Measurements from ENCODE around the gene PRKG1.

PRKG1 gene

DNA sequence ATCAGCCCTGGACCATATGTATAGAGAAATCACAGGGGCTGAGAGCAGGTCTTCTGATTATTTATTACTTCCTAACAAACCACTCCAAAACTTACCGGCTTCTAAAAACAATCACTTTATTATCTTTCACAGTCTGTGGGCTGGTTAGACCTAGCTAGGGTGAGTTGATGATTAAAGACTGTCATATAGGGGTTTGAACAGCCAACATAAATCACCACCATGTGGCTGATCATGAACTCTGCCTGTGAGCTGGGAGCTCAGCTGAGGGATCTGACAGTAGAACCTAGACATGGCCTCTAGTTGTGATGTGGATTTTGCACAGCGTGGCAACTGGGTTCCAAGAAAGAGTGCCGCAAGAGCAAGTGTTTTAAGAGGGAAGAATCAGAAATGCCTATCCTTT is 319.8 kb downstream of the PRKG1 start:
- no peaks in the 10 kb centered on the region for H3K9me3 ChIP-seq (ENCODE audit: insufficient read depth, low read length)
- no peak overlapping the region for H3K27ac ChIP-seq (ENCODE audit: low read length)
- no peaks in the 10 kb centered on the region for H3K4me1 ChIP-seq (ENCODE audit: low read length)
- H2AFZ ChIP-seq (ENCODE audit: low read depth, low read length): no peak overlapping the region
- no peaks in the 10 kb centered on the region for H3K36me3 ChIP-seq (replicated peaks; ENCODE audit: low read depth, low read length)
- H3K9ac ChIP-seq (ENCODE audit: low read length): no peak overlapping the region
- TF ChIP-seq, protein P1, sequence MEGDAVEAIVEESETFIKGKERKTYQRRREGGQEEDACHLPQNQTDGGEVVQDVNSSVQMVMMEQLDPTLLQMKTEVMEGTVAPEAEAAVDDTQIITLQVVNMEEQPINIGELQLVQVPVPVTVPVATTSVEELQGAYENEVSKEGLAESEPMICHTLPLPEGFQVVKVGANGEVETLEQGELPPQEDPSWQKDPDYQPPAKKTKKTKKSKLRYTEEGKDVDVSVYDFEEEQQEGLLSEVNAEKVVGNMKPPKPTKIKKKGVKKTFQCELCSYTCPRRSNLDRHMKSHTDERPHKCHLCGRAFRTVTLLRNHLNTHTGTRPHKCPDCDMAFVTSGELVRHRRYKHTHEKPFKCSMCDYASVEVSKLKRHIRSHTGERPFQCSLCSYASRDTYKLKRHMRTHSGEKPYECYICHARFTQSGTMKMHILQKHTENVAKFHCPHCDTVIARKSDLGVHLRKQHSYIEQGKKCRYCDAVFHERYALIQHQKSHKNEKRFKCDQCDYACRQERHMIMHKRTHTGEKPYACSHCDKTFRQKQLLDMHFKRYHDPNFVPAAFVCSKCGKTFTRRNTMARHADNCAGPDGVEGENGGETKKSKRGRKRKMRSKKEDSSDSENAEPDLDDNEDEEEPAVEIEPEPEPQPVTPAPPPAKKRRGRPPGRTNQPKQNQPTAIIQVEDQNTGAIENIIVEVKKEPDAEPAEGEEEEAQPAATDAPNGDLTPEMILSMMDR (IDR thresholded peaks at IDR 0.05; ENCODE audit: low read depth, low read length): no peak
- TF ChIP-seq EZH2phosphoT487 (IDR thresholded peaks at IDR 0.05; ENCODE audit: low read depth): no peak
- no peaks in the 10 kb centered on the region for H3K27me3 ChIP-seq (ENCODE audit: low read depth, low read length)
- no peak overlapping the region for H3K4me2 ChIP-seq (ENCODE audit: low read length)
- H3K79me2 ChIP-seq (ENCODE audit: low read length): no peaks in the 10 kb centered on the region
- H3K4me3 ChIP-seq (ENCODE audit: low read length): no peak overlapping the region
- H4K20me1 ChIP-seq (ENCODE audit: insufficient read depth, low read length): no peaks in the 10 kb centered on the region

DNA sequence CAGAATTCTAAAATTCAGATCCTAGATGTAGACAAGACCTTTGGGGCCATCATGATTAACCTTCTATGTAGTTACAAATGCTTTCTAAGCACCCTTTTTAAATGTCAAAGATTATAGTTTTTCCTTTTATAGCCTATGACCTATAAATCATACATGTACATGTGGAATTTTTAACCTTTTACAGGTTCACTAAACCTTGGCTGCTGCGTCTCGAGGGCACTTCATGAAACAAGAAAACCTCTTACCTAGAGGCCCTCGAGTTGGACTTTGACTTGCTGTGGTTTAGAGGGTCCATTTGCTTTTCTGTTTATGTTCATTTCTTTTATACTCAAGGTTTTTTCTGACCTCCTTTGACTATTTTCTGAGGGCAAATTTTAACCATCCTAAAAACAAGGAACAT is 323.0 kb downstream of the PRKG1 start:
- H3K4me3 ChIP-seq (ENCODE audit: low read length): no peak overlapping the region
- H3K27me3 ChIP-seq (ENCODE audit: low read depth, low read length): no peaks in the 10 kb centered on the region
- H3K4me1 ChIP-seq (ENCODE audit: low read length): no peaks in the 10 kb centered on the region
- no peak overlapping the region for H3K4me2 ChIP-seq (ENCODE audit: low read length)
- H3K79me2 ChIP-seq (ENCODE audit: low read length): no peaks in the 10 kb centered on the region
- H3K9ac ChIP-seq (ENCODE audit: low read length): no peak overlapping the region
- no peak overlapping the region for H2AFZ ChIP-seq (ENCODE audit: low read depth, low read length)
- no peaks in the 10 kb centered on the region for H4K20me1 ChIP-seq (ENCODE audit: insufficient read depth, low read length)
- no peaks in the 10 kb centered on the region for H3K9me3 ChIP-seq (ENCODE audit: insufficient read depth, low read length)
- no peak overlapping the region for H3K27ac ChIP-seq (ENCODE audit: low read length)
- no peaks in the 10 kb centered on the region for H3K36me3 ChIP-seq (replicated peaks; ENCODE audit: low read depth, low read length)
- TF ChIP-seq, protein P1 (IDR thresholded peaks at IDR 0.05; ENCODE audit: low read depth, low read length): no peak
- TF ChIP-seq EZH2phosphoT487 (IDR thresholded peaks at IDR 0.05; ENCODE audit: low read depth): no peak

DNA sequence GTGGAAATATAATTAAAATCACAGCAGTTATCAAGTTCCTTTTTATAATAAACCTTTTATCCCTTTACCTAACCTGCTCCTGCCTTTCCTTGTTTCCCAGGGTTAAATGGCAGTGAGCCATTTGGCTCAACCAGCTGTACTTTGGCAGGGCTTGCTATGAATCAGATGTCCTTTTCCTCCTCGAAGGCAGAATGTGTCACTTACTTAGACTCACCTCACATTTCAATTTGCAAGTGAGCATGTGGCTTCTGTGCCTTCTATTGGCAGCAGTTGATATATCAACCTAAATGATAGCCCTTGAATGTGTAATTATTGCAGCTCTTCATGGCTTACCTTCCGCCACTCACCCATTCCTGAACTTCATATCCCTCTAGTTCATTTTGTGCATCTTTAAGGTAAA is 323.4 kb downstream of the PRKG1 start:
- no peak overlapping the region for H3K27ac ChIP-seq (ENCODE audit: low read length)
- no peaks in the 10 kb centered on the region for H3K36me3 ChIP-seq (replicated peaks; ENCODE audit: low read depth, low read length)
- H3K27me3 ChIP-seq (ENCODE audit: low read depth, low read length): no peaks in the 10 kb centered on the region
- H3K9me3 ChIP-seq (ENCODE audit: insufficient read depth, low read length): no peaks in the 10 kb centered on the region
- H4K20me1 ChIP-seq (ENCODE audit: insufficient read depth, low read length): no peaks in the 10 kb centered on the region
- no peaks in the 10 kb centered on the region for H3K4me1 ChIP-seq (ENCODE audit: low read length)
- TF ChIP-seq EZH2phosphoT487 (IDR thresholded peaks at IDR 0.05; ENCODE audit: low read depth): no peak
- TF ChIP-seq, protein P1 (IDR thresholded peaks at IDR 0.05; ENCODE audit: low read depth, low read length): no peak
- H3K79me2 ChIP-seq (ENCODE audit: low read length): no peaks in the 10 kb centered on the region
- no peak overlapping the region for H3K9ac ChIP-seq (ENCODE audit: low read length)
- no peak overlapping the region for H3K4me3 ChIP-seq (ENCODE audit: low read length)
- no peak overlapping the region for H2AFZ ChIP-seq (ENCODE audit: low read depth, low read length)
- H3K4me2 ChIP-seq (ENCODE audit: low read length): no peak overlapping the region

DNA sequence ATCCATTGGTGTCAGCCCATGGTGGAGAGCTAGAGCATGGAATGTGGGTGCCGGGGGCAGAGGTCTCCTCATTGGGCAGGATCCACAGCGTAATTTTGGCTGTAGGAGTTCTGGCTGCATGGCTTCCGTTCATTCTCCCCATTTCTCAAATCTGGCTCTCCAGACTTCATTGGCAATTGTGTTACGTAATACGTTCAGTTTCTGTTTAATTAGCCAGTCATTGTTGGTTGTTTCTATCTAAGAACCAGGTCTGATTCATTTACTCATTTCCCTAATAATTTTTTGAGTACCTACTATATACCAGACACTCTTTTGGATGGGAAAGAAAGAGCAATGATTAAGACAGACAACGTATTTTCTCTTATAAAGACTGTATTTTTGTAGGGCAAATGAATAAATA is 325.6 kb downstream of the PRKG1 start:
- Histone ChIP-seq H3K27me3 (ENCODE audit: low read depth, low read length) (no peaks in the 10 kb centered on the region), H3K9ac (ENCODE audit: low read length) (no peak overlapping the region), H3K9me3 (ENCODE audit: insufficient read depth, low read length) (no peaks in the 10 kb centered on the region), H3K79me2 (ENCODE audit: low read length) (no peaks in the 10 kb centered on the region), H2AFZ (ENCODE audit: low read depth, low read length) (no peak overlapping the region), H3K4me2 (ENCODE audit: low read length) (no peak overlapping the region), H3K27ac (ENCODE audit: low read length) (no peak overlapping the region), H4K20me1 (ENCODE audit: insufficient read depth, low read length) (no peaks in the 10 kb centered on the region), H3K36me3 (replicated peaks; ENCODE audit: low read depth, low read length) (no peaks in the 10 kb centered on the region), H3K4me1 (ENCODE audit: low read length) (no peaks in the 10 kb centered on the region), H3K4me3 (ENCODE audit: low read length) (no peak overlapping the region)
- TF ChIP-seq, protein P1 (IDR thresholded peaks at IDR 0.05; ENCODE audit: low read depth, low read length): no peak
- no peak for TF ChIP-seq EZH2phosphoT487 (IDR thresholded peaks at IDR 0.05; ENCODE audit: low read depth)

Measured in OCI-LY3 (cell line).